Suppressor macrophage treated with lipopolysaccharide for 4 hours (primary cell): ENCODE measurements around the gene IFNG-AS1.
A peak's percentile ranks its signal among the peaks of the same experiment; 100 is the strongest.

Experiments used
- DNase-seq: peaks from one replicate; pipeline ENCODE4 v3.0.0-alpha.2; 2020

IFNG-AS1 gene

DNA sequence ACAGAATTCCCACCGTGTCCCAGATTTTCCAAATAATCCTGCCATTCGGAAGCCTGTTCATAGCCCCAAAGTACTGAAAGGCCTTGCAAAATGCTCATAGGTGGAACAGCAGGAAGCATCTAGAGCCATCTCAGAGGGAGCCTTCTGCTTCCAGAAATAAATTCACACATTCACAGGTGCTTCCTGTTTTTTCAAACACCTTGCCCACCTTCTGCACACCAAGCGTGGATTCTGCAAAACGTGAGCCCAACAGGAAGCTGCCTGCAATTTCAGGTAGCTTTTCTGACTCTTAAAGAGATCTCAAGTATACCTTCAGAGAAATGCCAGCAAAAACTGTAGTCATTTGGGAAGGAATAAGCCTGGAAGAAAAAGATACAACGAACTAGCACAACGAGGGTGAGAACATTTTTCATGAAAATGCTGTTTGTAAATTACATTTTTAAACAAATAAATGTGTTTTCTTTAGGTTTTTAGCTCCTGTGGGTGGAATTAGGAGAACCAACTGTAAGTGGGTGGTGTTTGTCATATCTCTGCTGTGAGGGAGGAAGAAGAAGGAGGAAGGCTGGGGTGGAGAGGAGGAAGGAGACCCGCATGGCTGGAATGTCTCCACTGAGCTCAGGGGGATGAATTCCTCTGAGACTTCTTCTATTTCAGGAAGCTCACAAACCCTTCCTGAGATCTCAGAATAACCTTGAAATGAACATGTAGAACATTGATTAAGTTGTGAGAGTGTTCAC, at the start of gene IFNG-AS1:
TSS of gene IFNG-AS1 (plus strand) at position 264 of the 737 bp plus-strand sequence.
- DNase-seq: no peak

GRCh38 chr12:67939611-67940010, 49.6 kb upstream of the IFNG-AS1 start:
- no peak for DNase-seq

DNA sequence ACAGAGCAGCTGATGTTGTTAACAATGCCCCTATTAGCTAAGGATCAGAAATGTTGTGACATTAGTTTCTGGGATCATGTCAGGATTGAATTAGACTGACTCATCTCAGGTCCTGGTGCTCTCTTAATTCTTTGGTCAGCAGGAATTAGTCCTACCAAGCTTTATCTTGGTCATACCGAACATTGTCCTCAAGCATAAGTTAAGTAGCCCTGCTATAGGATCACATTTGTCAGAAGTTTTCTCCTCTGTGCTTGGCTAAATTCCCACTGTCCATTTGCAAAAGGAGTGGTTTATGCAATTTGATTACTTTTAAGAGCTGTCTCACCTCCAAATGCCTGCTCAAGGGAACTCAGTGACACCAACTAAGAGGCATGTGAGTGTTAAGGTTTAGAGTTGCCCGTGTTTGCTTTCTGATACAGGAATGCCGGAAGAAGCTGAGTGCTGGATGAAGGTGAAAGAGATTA, 48.4 kb upstream of the IFNG-AS1 start:
- DNase-seq: no peak

- DNase-seq: no peak
Measured at GRCh38 chr12:67942724-67943123, 46.5 kb upstream of the IFNG-AS1 start.

GRCh38 chr12:67943141-67943892, 45.9 kb upstream of the IFNG-AS1 start:
- peak; percentile 81 for DNase-seq

GRCh38 chr12:67944093-67944492, 45.2 kb upstream of the IFNG-AS1 start:
- no peak for DNase-seq

GRCh38 chr12:67952787-67953186, 36.5 kb upstream of the IFNG-AS1 start:
- no peak for DNase-seq

GRCh38 chr12:67957383-67957782, 31.9 kb upstream of the IFNG-AS1 start:
- no peak for DNase-seq

GRCh38 chr12:67958187-67958586, 31.1 kb upstream of the IFNG-AS1 start:
- DNase-seq: no peak

DNA sequence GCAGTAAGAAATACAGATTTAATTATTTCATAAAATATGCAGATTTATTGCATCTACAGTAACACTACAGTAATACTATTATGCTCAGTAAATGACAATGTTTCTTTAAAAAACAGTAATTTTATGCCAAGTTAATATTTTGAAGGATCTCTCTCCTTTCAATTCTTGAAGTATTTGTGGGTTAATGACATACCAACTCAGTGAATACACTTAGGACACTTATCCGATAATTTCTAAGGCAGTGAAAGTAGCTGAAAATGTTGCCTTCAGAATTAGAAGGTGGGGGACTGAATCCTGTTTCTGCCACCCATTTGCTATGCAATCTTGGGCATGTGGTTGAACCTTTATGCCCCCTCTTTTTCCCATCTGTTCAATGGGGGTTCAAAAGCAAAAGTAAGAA, 24.8 kb upstream of the IFNG-AS1 start:
- DNase-seq: no peak

GRCh38 chr12:67966560-67966959, 22.7 kb upstream of the IFNG-AS1 start:
- no peak for DNase-seq

DNA sequence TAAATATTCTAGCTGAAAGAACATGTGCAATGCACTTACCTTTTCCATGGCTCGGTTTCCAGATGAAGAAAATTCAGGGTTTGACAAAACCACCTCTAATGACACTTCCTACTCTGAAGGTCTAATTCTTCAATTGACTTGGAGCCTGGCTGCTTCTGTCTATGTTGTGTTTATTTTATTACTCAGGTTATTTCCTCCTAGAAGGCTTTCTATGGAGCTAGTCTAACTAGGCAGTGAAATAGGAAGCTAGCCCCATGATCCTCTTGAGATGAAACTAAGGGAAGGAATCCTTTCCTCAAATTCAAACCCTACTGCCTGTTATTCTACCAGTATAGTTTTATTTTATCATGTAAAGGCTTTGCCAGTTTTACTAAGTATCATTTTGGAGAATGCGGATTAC, 20.9 kb upstream of the IFNG-AS1 start:
- no peak for DNase-seq

- no peak for DNase-seq
Measured at GRCh38 chr12:67968725-67969124, 20.5 kb upstream of the IFNG-AS1 start.

DNA sequence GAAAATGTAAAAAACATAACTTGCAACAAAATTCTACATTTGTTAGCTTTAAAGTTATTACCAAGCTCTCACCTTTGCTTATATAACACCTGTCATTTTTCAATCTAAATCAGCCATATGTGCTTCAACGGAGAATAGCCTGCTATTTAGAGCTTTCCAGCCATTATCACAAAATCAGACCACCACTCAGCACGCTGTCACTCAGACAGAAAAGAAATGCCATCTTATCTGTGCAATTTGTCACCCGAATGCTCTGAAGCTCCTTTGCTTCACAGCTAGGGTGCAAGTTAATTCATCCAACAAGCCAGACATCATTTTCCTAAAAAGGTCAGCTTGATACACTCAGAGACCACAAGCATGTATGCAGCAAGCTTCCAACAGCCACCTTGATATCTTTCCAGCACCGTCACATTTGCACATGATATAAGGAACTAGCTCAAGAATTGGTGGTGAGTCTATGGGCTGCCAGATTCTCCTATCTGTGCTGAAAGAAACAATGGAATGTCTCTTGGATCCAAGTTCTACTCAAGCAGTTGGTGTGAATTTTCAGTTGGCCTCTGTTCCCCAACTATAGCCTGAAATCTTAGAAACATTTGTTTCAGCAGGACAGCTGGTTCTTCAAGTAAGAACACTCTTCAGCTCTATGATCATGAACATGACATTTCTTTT, 20.0 kb upstream of the IFNG-AS1 start:
- DNase-seq: no peak

DNA sequence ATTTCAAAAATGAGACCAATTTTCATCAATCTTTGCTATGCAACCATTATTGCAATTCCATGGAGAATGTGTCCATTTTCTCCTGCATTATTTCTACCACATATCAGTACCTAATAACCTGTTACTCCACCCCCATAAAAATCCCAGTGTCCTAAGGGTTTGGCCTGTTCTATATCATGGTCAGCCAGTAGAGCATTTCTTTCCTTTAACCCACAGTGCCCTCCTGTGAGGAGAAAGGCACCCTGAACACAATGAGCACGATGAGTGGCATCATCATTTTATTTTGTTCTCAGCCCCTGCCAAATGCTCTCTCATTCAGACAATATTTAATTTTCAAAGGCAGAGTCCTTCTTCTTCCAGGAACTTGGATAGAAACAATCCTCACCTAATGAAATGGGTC, 11.6 kb upstream of the IFNG-AS1 start:
- no peak for DNase-seq

DNA sequence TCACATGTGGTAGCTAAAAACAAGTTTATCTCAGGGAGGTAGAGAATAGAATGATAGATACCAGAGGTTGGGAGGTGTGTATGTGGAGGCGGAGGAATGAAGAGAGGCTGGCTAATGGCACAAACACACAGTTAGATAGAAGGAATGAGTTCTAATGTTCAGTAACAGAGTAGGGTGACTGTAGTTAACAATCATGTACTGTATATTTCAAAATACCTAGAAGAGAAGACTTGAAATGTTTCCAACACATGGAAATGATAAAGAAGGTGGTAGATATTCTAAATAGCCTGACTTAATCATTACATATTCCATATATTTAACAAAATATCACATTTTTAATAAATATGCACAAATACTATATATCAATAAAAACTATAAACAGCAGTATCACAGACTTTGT, 8.9 kb upstream of the IFNG-AS1 start:
- DNase-seq: no peak

- DNase-seq: no peak
Measured at GRCh38 chr12:67981287-67982162, 7.7 kb upstream of the IFNG-AS1 start.

- DNase-seq: no peak
Measured at GRCh38 chr12:67982164-67982563, 7.1 kb upstream of the IFNG-AS1 start.

GRCh38 chr12:67986632-67987031, 2.6 kb upstream of the IFNG-AS1 start:
- no peak for DNase-seq

GRCh38 chr12:67988601-67989021, 636 bp upstream of the IFNG-AS1 start:
- no peak for DNase-seq

- no peak for DNase-seq
Measured at GRCh38 chr12:67991158-67991557, 1.9 kb downstream of the IFNG-AS1 start.

DNA sequence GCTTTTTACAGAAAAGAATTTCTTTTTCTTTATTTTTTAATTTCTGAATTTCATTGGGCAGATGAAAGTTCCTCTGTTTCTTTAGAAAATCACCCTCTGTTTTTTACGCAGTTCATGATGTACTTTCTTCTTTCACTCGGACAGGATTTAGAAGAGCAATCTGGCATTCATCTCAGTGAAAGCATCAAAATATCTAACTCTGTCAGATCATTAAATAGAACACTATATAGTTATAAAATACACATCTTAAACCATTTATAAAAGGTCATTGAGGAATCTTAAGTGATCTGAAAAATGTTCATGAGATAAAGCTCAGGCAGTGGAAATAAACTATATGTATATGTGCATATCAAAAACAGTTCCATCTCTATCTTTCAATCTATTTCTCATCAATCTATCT, 3.9 kb downstream of the IFNG-AS1 start:
- no peak for DNase-seq

- DNase-seq: no peak
Measured at GRCh38 chr12:67994046-67994445, 4.8 kb downstream of the IFNG-AS1 start.
